AG04450 (cell line): ENCODE data around the gene PLPP4. TPM values are rescaled to one million over a fixed set of nuclear protein-coding genes. Genes with fewer than 3 reads are reported as not detected.

ENCODE experiments used
- CTCF ChIA-PET: fragments of 300-600, 350-600 bp; formaldehyde crosslinking; extraction: SDS; loops from one replicate; lab custom pipeline; 2022; ENCODE audit warnings: antibody characterized with exemption, inconsistent platforms; lab: Charles Lee
- POLR2A ChIA-PET: fragments of 350-600 bp; formaldehyde crosslinking; extraction: SDS; loops from one replicate; lab custom pipeline; 2021; ENCODE audit warnings: antibody characterized with exemption, inconsistent platforms; lab: Yijun Ruan, JAX
- DNase-seq: peaks from one replicate; pipeline ENCODE4 v3.0.0-alpha.2; 2011; ENCODE audit warnings: low read depth, low spot score
- H3K27ac ChIP-seq: one replicate; pipeline ENCODE4 v1.5.1; 2012; ENCODE audit warnings: low read depth, low read length, control low read depth
- H3K27me3 ChIP-seq: one replicate; pipeline ENCODE4 v1.6.0; 2012; ENCODE audit warnings: low read length; ENCODE audit not compliant: control insufficient read depth, insufficient read depth
- H3K4me3 ChIP-seq: 2 replicates; pipeline ENCODE4 v1.5.1; 2011; ENCODE audit warnings: mild to moderate bottlenecking, low read depth, low read length, control low read depth
- H3K9me3 ChIP-seq: 2 replicates; pipeline ENCODE4 v1.5.1; 2012; ENCODE audit warnings: low read length; ENCODE audit not compliant: control insufficient read depth, insufficient read depth
- polyA plus RNA-seq: library from polyadenylated mRNA; depleted of rRNA; stranded (reverse); fragments of >200 nt; gene quantifications from 2 replicates; pipeline ENCODE4 v1.2.3, GENCODE V29; 2011
- TF ChIP-seq, protein P1 (sequence below): IDR thresholded peaks from 2 replicates; pipeline ENCODE4 v1.5.1; 2011; ENCODE audit warnings: low read depth, low read length, control low read depth, inconsistent platforms

The PLPP4 gene
- polyA plus RNA-seq, 1 experiment, result not detected

DNA sequence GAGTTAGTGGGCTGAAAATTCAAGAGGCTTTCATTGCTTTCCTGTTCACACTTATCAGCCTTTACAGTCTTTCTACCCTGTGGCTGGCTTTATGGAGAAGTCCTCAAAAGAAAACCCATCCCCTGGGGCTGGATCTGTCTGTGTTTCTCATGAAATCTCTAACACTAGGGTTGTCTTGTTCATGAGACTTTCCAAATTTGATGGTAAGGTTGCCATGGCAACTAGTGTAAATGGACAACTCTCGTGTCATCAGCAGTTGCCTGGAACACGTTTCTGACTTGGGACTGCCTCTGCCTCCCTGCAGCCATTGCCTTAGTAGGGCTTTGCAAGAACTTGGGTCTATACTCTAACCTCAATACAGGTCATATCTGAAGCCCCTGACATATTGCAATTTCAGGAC lies 35.8 kb upstream of the PLPP4 start:
- CTCF ChIA-PET, result no interaction called here
- no peak overlapping the region for H3K27ac ChIP-seq
- no peak overlapping the region for H3K4me3 ChIP-seq
- H3K9me3 ChIP-seq, result peaks cover 14% of the 10 kb centered on the region
- H3K27me3 ChIP-seq, result no peaks in the 10 kb centered on the region
- DNase-seq, result no peak
- TF ChIP-seq, protein P1, sequence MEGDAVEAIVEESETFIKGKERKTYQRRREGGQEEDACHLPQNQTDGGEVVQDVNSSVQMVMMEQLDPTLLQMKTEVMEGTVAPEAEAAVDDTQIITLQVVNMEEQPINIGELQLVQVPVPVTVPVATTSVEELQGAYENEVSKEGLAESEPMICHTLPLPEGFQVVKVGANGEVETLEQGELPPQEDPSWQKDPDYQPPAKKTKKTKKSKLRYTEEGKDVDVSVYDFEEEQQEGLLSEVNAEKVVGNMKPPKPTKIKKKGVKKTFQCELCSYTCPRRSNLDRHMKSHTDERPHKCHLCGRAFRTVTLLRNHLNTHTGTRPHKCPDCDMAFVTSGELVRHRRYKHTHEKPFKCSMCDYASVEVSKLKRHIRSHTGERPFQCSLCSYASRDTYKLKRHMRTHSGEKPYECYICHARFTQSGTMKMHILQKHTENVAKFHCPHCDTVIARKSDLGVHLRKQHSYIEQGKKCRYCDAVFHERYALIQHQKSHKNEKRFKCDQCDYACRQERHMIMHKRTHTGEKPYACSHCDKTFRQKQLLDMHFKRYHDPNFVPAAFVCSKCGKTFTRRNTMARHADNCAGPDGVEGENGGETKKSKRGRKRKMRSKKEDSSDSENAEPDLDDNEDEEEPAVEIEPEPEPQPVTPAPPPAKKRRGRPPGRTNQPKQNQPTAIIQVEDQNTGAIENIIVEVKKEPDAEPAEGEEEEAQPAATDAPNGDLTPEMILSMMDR, result no peak
- POLR2A ChIA-PET, result no interaction called here

DNA sequence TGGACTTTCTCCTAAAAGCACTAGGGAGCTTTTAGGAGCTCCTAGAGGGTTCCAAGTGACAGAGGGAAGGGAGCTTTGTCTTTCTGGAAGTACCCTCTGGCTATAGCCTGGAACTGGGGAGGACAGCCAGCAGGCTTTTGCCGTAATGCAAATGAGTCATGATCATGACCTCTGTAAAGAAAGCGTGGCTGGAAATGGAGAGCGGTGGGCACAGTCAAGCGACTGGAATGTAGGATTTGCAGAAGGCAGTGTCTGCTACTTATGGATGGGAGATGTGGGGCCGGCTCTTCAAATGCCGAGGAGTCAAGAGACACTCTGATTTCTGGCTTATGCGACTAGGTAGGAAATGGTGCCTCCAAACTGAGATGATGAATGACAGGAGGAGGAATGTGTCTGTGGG lies 34.6 kb upstream of the PLPP4 start:
- peaks cover 13% of the 10 kb centered on the region for H3K9me3 ChIP-seq
- ChIA-PET POLR2A (no interaction called here), CTCF (no interaction called here)
- H3K27me3 ChIP-seq, result no peaks in the 10 kb centered on the region
- DNase-seq, result no peak
- H3K4me3 ChIP-seq, result no peak overlapping the region
- no peak overlapping the region for H3K27ac ChIP-seq
- TF ChIP-seq, protein P1, result no peak

DNA sequence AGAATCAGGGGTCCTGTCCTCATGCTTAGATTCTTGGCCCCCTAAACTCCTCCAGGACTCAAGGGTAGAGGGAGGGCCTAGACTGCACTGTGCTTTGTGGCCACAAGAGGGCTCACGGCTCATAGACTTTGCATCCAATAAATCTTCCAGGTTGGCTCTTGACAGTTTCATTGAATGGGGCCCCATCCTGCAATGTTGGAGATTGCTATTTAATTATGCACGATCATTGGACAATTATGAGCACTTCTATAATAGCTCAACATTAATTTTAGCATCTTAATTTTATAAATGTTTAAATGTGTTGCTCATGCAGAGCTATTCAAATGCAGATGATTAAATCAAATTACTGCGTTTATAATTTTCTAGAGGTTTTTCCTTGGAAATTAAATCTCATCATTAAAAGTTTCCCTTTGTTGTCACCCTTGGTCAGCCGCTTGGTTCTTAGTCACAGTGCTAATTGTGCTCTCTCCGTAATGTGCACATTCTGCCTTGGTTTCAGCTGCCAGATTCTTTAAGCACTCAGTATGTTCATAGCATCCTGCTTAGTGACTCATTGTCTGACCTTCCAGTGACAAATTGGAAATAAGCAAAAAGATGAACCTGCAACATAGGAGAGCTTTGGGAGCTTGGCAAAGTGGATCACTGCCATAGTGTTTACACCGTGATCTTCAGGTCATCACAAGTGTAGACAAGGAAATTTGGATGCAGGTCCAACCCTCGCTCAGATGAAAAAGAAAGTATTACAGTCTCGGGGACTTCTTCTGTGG lies 33.4 kb upstream of the PLPP4 start:
- TF ChIP-seq, protein P1, result peak; percentile 28; the same call in 1 of the 2 replicates
- DNase-seq, result no peak
- ChIA-PET POLR2A (no interaction called here), CTCF (no interaction called here)
- Histone ChIP-seq H3K4me3 (no peak overlapping the region), H3K9me3 (peaks cover 17% of the 10 kb centered on the region), H3K27me3 (no peaks in the 10 kb centered on the region), H3K27ac (no peak overlapping the region)

DNA sequence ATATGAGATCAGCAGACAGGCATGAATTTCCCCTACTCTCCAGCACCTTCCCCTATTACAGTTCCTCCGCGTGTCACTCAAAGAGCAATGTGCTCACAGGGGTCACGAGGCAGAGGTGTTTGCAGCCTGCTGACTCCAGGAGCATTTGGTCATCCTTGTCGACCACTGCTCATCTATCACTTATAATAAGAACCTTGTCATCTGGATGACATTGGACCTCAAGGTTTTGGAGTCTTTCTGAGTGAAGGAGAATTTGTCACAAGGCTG lies 32.9 kb upstream of the PLPP4 start:
- Histone ChIP-seq H3K9me3 (peaks cover 17% of the 10 kb centered on the region), H3K27me3 (no peaks in the 10 kb centered on the region), H3K27ac (no peak overlapping the region), H3K4me3 (no peak overlapping the region)
- no peak for DNase-seq
- POLR2A ChIA-PET, result no interaction called here
- TF ChIP-seq, protein P1, result no peak
- CTCF ChIA-PET, result no interaction called here

DNA sequence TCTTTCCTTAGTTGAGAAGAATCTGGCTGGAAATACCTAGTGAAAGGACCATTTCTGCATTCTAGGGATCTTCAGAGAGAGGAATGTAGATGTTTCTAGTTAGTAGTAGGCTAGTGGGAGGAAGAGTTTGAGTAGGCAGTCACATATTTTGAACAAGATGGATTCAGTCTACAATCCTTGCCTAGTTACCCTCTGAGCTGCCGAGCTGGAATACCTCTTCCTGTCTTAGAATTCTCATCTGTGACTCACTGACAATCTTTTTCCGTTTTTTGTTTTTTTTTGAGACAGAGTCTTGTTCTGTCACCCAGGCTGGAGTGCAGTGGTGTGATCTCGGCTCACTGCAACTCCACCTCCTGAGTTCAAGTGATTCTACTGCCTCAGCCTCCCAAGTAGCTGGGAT lies 30.7 kb upstream of the PLPP4 start:
- no peak for DNase-seq
- Histone ChIP-seq H3K9me3 (peaks cover 11% of the 10 kb centered on the region; the same call in 1 of the 2 replicates), H3K27ac (no peak overlapping the region), H3K27me3 (no peaks in the 10 kb centered on the region), H3K4me3 (no peak overlapping the region)
- ChIA-PET POLR2A (no interaction called here), CTCF (no interaction called here)
- TF ChIP-seq, protein P1, result no peak
